Measurements from ENCODE around the gene AVPR1B. TPM values are rescaled to one million over a fixed set of nuclear protein-coding genes. Genes with fewer than 3 reads are reported as not detected.

AVPR1B gene
- total RNA-seq = not detected in 2 replicates

GRCh38 chr1:206117151-206117948 lies at the start of gene AVPR1B:
Gene AVPR1B, minus strand, starts transcription at chr1:206117388. Its CDS starts 498 bp downstream, at chr1:206116890.

Other genes starting within 250 kb of the AVPR1B start
- gene SLC26A9, start 173.9 kb downstream of the AVPR1B start, total RNA-seq = not detected in 2 replicates
- 1.8 and 4.1 TPM in 2 replicates for gene RAB7B, start 114.0 kb downstream of the AVPR1B start, total RNA-seq
- gene CTSE, start 93.5 kb downstream of the AVPR1B start, total RNA-seq = 0.13 TPM in 1 of 2 replicates, not detected in the other
- not detected in 2 replicates for gene RHEX, start 64.2 kb downstream of the AVPR1B start, total RNA-seq
- 6.7 and 6.9 TPM in 2 replicates for gene FAM72A, start 85.5 kb upstream of the AVPR1B start, total RNA-seq
- 38.1 and 41.4 TPM in 2 replicates for gene SRGAP2, start 86.2 kb upstream of the AVPR1B start, total RNA-seq

All from epithelial cell of alveolus of lung (primary cell).